Esophagus mucosa (tissue), 1 donor: ENCODE data around the gene RPAP3. TPM values are rescaled to one million over a fixed set of nuclear protein-coding genes. Genes with fewer than 3 reads are reported as not detected.
A peak's percentile ranks its signal among the peaks of the same experiment; 100 is the strongest.
"Not testable (repeated sequence)": the region's sequence is repeated elsewhere in the genome, so short reads cannot be mapped to it uniquely, and the experiment has no call there.

Experiments
- ATAC-seq: fragments of 200-7000 bp; cut with Tn5 transposase; one replicate; pipeline ENCODE4 v1.9.1; 2020
- total RNA-seq: library from RNA; stranded (reverse); gene quantifications from one replicate; pipeline ENCODE4 v1.2.4, GENCODE V29; 2023
- donor health status: DM: yes; HTN: yes; CAD: no.

RPAP3 gene
- total RNA-seq, 1 donor from 2014 or later: 18.2 TPM

DNA sequence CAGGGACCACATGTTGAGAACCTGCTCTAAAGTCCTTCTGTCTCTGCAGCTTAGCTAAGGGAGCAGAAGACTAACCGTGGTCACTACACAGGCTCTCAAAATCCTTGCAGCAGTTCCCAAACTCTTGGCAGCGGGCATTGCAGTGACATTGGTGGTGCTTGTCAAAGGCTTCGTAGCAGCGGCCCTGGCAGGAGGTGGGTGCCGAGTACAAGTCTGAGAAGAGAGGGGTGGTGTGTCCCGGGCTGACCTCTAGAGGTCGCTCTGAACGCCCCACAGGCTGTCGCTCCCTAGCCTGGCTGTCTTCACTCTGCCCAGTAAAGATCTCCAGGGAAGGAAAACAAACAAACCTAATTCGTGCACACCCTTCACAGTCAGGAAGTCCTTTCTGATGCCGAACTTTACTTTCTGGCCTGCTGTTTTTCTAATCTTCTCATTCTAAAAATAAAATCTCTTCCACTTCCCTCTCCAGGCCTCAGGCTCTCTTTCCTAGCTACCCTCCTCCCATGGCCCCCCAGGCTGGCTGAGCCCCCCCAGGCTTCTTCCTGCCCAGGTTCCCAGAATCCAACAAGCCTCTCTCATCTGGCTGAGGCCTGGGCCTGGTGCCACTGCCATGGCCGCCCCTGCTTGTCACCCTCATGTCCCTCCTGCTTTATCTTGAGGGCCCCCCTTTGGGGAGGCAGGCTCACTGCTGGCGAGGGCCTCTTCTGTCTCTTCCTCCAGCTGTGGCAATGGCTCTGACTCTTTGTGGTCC is 11.8 kb upstream of the RPAP3 start:
- peak; percentile 57 for ATAC-seq

DNA sequence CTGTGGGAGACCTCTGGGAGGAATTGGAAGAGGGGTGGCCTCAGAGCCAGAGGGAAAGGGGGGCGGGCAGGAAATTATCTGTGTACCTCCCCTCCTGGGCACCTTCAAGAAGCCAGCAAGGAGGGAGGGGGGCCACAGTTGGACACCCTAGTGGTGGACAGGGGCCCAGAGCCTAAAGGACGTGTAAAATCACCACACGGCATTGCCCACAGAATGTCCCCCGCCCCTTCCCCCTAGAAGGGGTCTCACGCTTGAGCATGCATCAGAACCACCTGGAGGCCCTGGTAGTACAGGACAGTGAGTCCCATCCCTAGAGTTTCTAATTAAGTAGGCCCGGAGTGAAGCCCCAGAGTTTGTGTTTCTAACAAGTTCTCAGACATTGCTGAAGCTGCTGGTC is 11.2 kb upstream of the RPAP3 start:
- ATAC-seq: no peak

GRCh38 chr12:47715877-47716548 is 10.2 kb upstream of the RPAP3 start:
- ATAC-seq: peak; percentile 3

DNA sequence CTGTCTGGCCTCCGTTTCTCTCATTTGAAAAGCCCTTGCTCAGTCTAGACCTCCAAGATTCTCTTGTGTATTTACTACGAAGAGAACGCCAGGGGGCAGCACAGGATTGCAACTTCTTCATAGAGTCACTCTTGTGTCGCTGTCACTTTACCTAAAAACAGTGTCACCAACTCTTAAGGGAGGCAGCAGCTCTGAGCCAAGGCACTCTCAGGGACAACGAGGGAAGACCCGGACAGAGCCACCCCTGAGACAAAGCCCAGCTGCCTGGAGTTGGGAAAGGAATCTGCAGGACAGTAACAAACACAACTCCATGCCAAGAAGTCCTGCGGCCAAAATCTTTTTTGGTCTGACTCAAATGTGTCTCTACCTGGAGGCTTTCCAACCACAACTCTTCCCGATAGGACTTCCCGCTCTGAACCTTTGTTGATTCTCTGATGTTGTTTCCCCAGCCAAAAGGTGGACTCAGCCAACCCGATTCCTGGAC is 9.6 kb upstream of the RPAP3 start:
- peak; percentile 51 for ATAC-seq

DNA sequence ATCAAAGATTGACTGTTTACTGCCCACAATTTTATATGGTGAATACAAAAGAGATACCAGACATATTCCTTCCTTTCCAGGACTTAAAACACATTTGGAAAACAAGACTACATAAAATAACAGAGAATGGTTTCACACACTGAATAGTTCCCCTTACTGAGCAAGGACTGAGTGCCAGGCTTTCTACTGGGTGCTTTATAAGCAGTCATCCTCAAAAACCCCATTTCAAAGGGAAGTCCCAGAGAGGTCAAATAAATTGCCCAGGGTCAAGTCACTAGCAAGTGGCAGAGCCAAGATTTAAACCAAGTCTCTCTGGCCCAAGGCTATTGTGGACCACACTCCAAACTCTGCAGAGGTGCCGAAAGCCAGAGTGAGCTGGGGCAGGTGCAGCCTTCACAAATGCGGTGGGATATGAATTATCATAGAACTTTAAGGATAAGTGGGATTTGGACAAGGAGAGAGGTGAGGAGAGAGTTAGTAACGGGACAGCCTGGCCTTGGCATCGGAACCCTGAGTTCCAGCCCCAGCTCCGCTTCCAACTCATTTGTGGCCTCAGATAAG is 9.1 kb upstream of the RPAP3 start:
- no peak for ATAC-seq

DNA sequence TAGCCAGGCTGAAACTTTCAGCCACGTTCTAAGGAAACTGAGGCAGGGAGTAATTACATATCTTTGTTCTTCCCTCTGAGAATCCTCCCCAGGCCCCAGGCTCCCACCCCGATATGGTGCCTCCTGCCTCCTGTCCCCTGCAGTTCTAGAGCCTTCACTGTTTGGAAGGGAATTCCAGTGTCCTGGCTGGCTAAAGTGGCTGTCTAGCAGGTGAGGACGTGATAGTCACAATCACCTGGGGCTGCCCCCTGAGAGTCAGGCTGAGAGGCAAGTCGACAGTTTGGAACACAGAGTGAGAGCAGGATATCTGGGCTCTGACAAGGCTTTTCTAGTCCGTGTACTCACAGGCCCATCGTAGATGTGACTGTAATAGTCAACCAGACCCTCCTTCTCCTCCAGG is 6.3 kb upstream of the RPAP3 start:
- no peak for ATAC-seq

GRCh38 chr12:47711448-47711847 is 5.6 kb upstream of the RPAP3 start:
- no peak for ATAC-seq

- no peak for ATAC-seq
These were observed 4.4 kb upstream of the RPAP3 start for GRCh38 chr12:47710278-47710677.

DNA sequence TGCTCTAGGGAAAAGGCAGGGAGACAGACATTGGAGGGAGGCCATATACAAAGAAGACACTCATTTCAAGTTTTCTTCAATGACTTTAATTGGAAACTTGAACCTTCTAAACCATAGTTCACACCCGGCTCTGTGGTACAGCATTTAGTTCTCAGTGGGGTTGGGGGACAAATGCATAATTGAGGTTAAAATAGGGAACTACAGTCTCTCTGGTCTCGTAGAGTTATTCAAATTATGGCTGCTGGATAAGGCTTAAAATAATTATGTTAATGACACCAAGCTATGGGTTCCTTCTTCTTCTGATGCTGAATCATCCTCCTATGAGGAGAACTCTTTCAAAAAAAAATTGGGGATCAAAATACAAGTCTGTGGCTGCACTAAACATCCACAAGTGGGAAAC is 3.8 kb upstream of the RPAP3 start:
- ATAC-seq: no peak

DNA sequence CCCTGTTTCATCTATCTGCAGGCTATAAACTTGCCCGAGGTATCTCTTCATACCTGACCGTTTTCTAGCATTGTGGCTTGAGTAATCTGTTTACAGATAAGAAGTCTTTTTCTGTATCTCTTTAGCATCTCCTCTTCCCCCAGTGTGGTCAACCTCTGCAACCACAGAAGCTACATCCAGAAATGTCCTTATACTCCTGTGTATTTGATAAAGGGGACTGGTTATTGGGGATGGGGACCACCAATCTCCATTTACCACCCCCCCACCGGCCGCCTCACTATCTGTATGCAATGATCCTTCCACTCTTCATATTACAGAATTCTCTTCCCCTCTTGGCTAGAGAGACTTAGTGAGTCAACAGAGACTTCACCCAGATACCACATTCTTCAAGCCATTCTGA is 3.4 kb upstream of the RPAP3 start:
- ATAC-seq: no peak

GRCh38 chr12:47707905-47708543 is 2.2 kb upstream of the RPAP3 start:
- ATAC-seq: no peak

- ATAC-seq: no peak
These were observed 1.5 kb upstream of the RPAP3 start for GRCh38 chr12:47707355-47707754.

DNA sequence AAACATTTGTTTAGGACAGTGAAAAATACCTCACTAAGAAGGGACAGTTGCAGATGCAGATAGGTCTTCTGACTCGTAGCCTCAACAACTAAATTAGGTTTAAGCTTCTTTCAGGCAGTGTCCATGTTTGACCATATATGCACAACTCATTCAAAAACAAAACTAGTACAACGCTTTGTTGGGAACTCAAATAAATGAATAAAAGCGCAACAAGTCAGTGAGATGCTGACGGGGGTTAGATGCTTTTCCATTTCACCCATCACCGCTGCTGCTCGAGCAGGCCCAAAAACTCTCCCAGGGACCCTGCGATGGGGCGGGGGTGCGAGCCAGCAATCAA is 633 bp downstream of the RPAP3 start:
- ATAC-seq: no peak

DNA sequence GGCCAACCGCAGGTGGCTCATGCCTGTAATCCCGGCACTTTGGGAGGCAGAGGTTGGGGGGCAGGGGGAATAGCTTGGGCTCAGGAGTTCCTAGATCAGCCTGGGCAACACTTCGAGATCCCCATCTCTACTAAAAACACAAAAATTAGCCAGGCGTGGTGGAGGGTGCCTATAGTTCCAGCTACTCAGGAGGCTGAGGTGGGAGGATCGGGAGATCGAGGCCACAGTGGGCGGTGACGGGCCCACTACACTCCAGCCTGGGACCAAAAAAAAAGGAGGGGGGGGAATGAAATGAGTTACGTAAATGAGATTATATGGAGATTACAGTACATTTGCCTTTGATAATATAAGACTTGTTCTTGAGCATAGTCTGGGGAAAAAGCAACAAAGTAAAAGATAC is 1.1 kb downstream of the RPAP3 start:
- ATAC-seq: no peak

- ATAC-seq: no peak
These were observed 5.6 kb downstream of the RPAP3 start for GRCh38 chr12:47700263-47700662.

DNA sequence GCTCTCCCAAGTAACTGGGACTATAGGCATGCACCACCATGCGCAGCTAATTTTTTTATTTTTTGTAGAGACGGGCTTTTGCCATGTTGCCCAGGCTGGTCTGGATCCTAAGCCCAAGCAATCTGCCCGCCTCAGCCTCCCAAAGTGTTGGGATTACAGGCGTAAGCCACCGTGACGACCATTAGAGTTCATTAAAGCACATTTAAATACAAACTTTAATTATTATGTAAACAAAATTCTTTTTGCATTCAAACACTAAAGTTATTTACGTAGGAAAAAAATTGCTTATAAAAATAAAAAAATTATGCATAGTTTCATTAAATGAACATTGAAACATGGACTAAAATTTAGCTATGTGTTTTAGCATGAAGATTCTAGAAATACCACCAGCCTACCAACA is 7.2 kb downstream of the RPAP3 start:
- no peak for ATAC-seq

- ATAC-seq: no peak
These were observed 7.8 kb downstream of the RPAP3 start for GRCh38 chr12:47698055-47698454.

DNA sequence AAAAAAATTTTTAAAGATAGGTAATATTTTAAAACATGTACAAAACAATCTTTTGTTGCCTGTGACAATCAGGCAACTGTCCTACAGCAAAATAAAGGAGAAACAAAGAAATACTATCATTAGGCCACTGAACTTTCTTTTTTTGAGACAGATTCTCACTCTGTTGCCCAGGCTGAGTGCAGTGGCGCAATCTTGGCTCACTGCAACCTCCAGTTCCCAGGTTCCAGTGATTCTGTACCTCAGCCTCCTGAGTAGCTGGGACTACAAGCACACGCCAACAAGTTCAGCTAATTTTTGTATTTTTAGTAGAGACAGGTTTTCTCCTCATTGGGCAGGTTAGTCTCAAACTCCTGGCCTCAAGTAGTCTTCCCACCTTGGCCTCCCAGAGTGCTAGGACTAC is 16.6 kb downstream of the RPAP3 start:
- no peak for ATAC-seq

DNA sequence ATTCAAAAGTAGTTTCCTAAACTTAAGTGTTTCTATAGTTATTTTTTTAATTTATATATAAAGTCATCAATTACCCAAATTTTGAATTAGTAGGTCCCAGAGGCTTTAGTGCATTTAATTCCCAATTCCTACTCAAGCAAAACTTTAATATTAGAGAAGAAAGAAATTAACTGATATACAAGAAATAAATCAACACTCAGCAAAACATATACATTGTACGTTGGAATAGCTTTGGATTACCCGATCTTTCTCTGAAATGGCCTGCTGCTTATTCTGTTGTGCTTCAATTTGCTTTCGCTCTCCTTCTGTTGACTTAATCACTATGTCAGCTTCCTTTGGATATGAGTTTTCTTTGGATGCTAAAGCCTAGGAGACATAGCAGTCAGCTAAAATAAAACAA is 18.2 kb downstream of the RPAP3 start:
- no peak for ATAC-seq

DNA sequence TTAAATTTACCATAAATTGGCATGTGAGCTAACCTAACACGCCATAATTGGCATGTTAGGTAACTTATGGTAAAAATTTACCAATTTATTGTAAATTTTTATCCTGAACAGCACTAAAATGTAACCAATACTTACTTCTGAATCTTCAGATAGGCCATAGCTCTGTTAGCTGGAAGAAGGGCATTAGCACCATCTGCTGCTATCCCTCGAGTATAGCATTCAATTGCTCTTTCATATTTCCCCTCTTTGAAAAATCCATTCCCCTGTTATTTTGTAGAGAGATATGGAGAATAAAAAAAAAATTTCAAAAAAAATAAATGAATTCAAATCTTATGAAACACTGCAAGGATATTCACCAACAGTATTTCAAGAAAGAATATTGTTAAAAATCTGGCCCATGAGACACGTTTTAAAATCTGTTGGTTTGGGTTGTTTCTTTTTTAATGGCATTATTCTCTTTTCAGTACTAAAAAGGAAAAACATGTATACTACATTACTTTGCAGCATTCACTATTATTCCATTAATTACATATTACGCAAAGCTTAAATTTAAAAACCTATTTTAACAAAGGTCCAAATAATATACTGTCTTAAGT is 19.1 kb downstream of the RPAP3 start:
- ATAC-seq: no peak

DNA sequence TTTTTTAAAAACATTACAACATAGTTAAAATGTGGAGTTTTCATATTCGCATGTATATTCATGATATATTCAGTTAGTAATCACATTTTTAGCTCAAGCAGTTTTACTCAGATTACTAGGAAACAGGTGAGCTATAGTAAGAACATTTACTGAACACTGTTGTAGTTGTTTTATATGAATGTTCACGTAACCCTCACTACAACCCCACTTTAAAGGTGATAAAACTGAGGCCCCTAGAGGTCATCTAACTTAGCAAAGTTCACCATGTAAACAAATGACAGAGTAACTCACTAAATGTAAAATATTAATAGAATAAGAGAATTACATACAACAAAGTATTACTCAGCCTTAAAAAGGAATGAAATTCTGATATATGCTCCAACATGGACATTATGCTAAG is 26.0 kb downstream of the RPAP3 start:
- no peak for ATAC-seq

GRCh38 chr12:47672068-47672467 is 33.8 kb downstream of the RPAP3 start:
- no peak for ATAC-seq

- ATAC-seq: not testable (repeated sequence)
These were observed 37.9 kb downstream of the RPAP3 start for GRCh38 chr12:47667935-47668334.
